Measurements from ENCODE around the gene LBP.

- TF ChIP-seq ESRRG (CRISPR knock-in tag; IDR thresholded peaks at IDR 0.05) (no peak), OSR1 (CRISPR knock-in tag; IDR thresholded peaks at IDR 0.05) (no peak), PATZ1 (CRISPR knock-in tag; IDR thresholded peaks at IDR 0.05; ENCODE audit: borderline replicate concordance) (no peak), TSHZ2 (CRISPR knock-in tag; IDR thresholded peaks at IDR 0.05) (no peak), POU6F1 (CRISPR knock-in tag; IDR thresholded peaks at IDR 0.05; ENCODE audit: borderline replicate concordance, low read depth) (no peak)
These were observed 60.2 kb downstream of the LBP start for GRCh38 chr20:38406476-38406875.
